Measurements from ENCODE around the gene PSG5. TPM values are rescaled to one million over a fixed set of nuclear protein-coding genes. Genes with fewer than 3 reads are reported as not detected.
"Not testable (repeated sequence)": the region's sequence is repeated elsewhere in the genome, so short reads cannot be mapped to it uniquely, and the experiment has no call there.

PSG5 gene
- total RNA-seq, 1 donor from 2014 or later = not detected

- DNase-seq (ENCODE audit: low spot score); H3K27me3 Mint-ChIP-seq (ENCODE audit: insufficient read depth, low read depth); H4K20me1 ChIP-seq (ENCODE audit: low read depth); H3K27ac Mint-ChIP-seq; H3K27me3 ChIP-seq; H3K4me1 ChIP-seq; H3K9ac ChIP-seq; H2AFZ ChIP-seq (replicated peaks); H3K4me2 ChIP-seq; H3K9me3 Mint-ChIP-seq; H3K27ac ChIP-seq; H3F3A ChIP-seq (ENCODE audit: low read depth); H3K4me1 Mint-ChIP-seq; H3K36me3 Mint-ChIP-seq; H3K4me3 Mint-ChIP-seq; H3K9me3 ChIP-seq (ENCODE audit: low read depth); H3K36me3 ChIP-seq; H3K79me2 ChIP-seq (ENCODE audit: low read depth); H3K4me3 ChIP-seq: not testable (repeated sequence)
Measured at GRCh38 chr19:43198686-43199419, 12.5 kb upstream of the PSG5 start.

GRCh38 chr19:43197666-43198397 lies 11.5 kb upstream of the PSG5 start:
- H3K9ac ChIP-seq; H2AFZ ChIP-seq (replicated peaks); H3K36me3 Mint-ChIP-seq; H3K4me3 Mint-ChIP-seq; H3K36me3 ChIP-seq; H3K27me3 Mint-ChIP-seq (ENCODE audit: insufficient read depth, low read depth); H3K79me2 ChIP-seq (ENCODE audit: low read depth); H3K4me1 Mint-ChIP-seq; H3K27ac ChIP-seq; H3K4me2 ChIP-seq; H3K9me3 Mint-ChIP-seq; DNase-seq (ENCODE audit: low spot score); H3F3A ChIP-seq (ENCODE audit: low read depth); H3K9me3 ChIP-seq (ENCODE audit: low read depth); H3K4me3 ChIP-seq; H3K27ac Mint-ChIP-seq; H4K20me1 ChIP-seq (ENCODE audit: low read depth); H3K27me3 ChIP-seq; H3K4me1 ChIP-seq: not testable (repeated sequence)

DNA sequence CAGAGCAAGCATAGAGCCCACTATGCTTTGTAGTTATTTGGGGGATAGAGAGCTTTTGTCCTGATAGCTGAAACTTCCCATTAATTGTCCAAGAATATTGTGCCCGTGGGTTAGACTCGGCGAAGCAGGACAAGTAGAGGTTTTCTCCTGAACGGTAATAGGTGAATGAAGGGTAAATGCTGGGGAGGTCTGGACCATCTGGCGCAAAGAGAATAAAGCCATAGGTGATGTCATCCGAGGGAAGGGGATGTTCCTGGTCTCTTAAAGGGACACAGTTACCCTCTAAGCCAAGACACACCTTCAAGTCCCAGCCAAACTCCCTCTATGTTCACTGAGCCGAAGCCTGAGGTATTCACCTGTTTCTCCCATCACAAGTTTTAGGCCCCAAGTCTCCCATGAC lies 8.1 kb upstream of the PSG5 start:
- H3K27ac ChIP-seq; H3K4me3 Mint-ChIP-seq; H3K4me1 Mint-ChIP-seq; H3K36me3 Mint-ChIP-seq; DNase-seq (ENCODE audit: low spot score); H3K4me1 ChIP-seq; H3K79me2 ChIP-seq (ENCODE audit: low read depth); H3K9me3 ChIP-seq (ENCODE audit: low read depth); H3K4me2 ChIP-seq; H3K27ac Mint-ChIP-seq; H3K4me3 ChIP-seq; H3K9me3 Mint-ChIP-seq; H2AFZ ChIP-seq (replicated peaks); H3K27me3 Mint-ChIP-seq (ENCODE audit: insufficient read depth, low read depth); H4K20me1 ChIP-seq (ENCODE audit: low read depth); H3K36me3 ChIP-seq; H3K9ac ChIP-seq; H3K27me3 ChIP-seq; H3F3A ChIP-seq (ENCODE audit: low read depth): not testable (repeated sequence)

DNA sequence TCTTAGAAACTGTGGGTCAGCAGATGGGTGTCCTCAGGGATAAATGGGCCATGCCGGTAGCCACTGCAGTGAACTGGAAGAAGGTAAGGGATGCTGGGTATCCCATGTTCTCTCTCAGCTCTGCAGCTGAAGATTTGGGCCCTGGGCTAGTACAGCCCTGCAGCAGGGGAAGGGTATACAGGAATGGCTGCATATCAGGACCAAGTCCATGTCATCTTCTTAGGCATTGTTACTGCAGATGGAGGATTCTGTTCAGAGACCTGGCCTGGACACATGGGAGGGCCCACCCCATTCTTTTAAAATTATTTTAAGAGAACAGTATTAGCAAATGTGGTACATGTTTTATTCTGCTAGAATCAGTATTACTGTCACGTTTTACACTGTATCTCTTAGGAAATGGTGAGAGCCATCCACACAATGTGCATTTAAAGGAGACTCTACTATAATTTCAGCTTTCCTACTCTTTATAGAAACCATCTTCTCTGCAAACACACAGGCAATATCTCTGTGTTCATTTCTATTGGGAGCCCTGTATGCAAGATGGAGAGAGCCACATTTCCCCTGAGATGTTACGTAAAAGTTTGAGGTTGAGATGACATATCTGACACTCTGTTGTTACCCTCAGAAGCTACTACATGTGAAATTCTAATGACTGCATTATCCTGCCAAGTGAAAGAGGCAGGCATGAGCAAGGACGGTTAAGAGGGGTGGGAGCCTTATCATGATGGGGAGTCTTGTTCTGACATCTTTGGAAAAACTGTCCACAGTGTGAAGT lies 6.2 kb upstream of the PSG5 start:
- H3K4me1 ChIP-seq; H3K4me3 Mint-ChIP-seq; H3K9ac ChIP-seq; H3K4me2 ChIP-seq; H3K79me2 ChIP-seq (ENCODE audit: low read depth); H3K27ac ChIP-seq; DNase-seq (ENCODE audit: low spot score); H3K36me3 Mint-ChIP-seq; H2AFZ ChIP-seq (replicated peaks); H3K36me3 ChIP-seq; H3K9me3 ChIP-seq (ENCODE audit: low read depth); H3K27me3 Mint-ChIP-seq (ENCODE audit: insufficient read depth, low read depth); H3K27ac Mint-ChIP-seq; H3F3A ChIP-seq (ENCODE audit: low read depth); H4K20me1 ChIP-seq (ENCODE audit: low read depth); H3K4me1 Mint-ChIP-seq; H3K4me3 ChIP-seq; H3K27me3 ChIP-seq: not testable (repeated sequence)
- peaks cover 13% of the 10 kb centered on the region for H3K9me3 Mint-ChIP-seq

- H3K27me3 ChIP-seq; H3K4me2 ChIP-seq; H3K4me3 ChIP-seq; H3K36me3 Mint-ChIP-seq; H3K36me3 ChIP-seq; H3K4me3 Mint-ChIP-seq; H2AFZ ChIP-seq (replicated peaks); H3K9me3 ChIP-seq (ENCODE audit: low read depth); H3K79me2 ChIP-seq (ENCODE audit: low read depth); H4K20me1 ChIP-seq (ENCODE audit: low read depth); H3K27me3 Mint-ChIP-seq (ENCODE audit: insufficient read depth, low read depth); H3K27ac Mint-ChIP-seq; H3K4me1 Mint-ChIP-seq; H3K4me1 ChIP-seq; DNase-seq (ENCODE audit: low spot score); H3K9ac ChIP-seq; H3K27ac ChIP-seq; H3F3A ChIP-seq (ENCODE audit: low read depth): not testable (repeated sequence)
- H3K9me3 Mint-ChIP-seq = peaks cover 19% of the 10 kb centered on the region
Measured at GRCh38 chr19:43188092-43188491, 1.8 kb upstream of the PSG5 start.

GRCh38 chr19:43181869-43182771 lies 4.2 kb downstream of the PSG5 start:
- not testable (repeated sequence) for H3K4me3 ChIP-seq; DNase-seq (ENCODE audit: low spot score); H3K36me3 Mint-ChIP-seq; H3K9ac ChIP-seq; H3K27ac Mint-ChIP-seq; H3K4me2 ChIP-seq; H2AFZ ChIP-seq (replicated peaks); H3K4me3 Mint-ChIP-seq; H3K27ac ChIP-seq; H3K27me3 Mint-ChIP-seq (ENCODE audit: insufficient read depth, low read depth); H3K9me3 ChIP-seq (ENCODE audit: low read depth); H3K36me3 ChIP-seq; H3K27me3 ChIP-seq; H3K79me2 ChIP-seq (ENCODE audit: low read depth); H3K4me1 ChIP-seq; H3K4me1 Mint-ChIP-seq; H4K20me1 ChIP-seq (ENCODE audit: low read depth); H3F3A ChIP-seq (ENCODE audit: low read depth)
- H3K9me3 Mint-ChIP-seq = peaks cover 21% of the 10 kb centered on the region

Measured in neural progenitor cell (in vitro differentiated cells).